Neural progenitor cell (in vitro differentiated cells): ENCODE measurements around the gene MAN2B2. TPM values are rescaled to one million over a fixed set of nuclear protein-coding genes. Genes with fewer than 3 reads are reported as not detected.

Experiments used
- DNase-seq: peaks from one replicate; pipeline ENCODE4 v3.0.0-alpha.2; 2016; ENCODE audit warnings: low spot score
- H2AFZ ChIP-seq: fragments of 200-600 bp; sonication (generic); replicated peaks from 2 replicates; pipeline ENCODE4 v1.6.1; 2016; ENCODE audit warnings: antibody characterized with exemption
- H3F3A ChIP-seq: fragments of 200-600 bp; sonication (generic); 2 replicates; pipeline ENCODE4 v1.6.1; 2016; ENCODE audit warnings: antibody characterized with exemption, low read depth
- H3K27ac ChIP-seq: fragments of 200-600 bp; sonication (generic); 2 replicates; pipeline ENCODE4 v1.5.1; 2016; ENCODE audit warnings: mild to moderate bottlenecking
- H3K27me3 ChIP-seq: fragments of 200-600 bp; sonication (generic); 2 replicates; pipeline ENCODE4 v1.6.1; 2016; ENCODE audit warnings: mild to moderate bottlenecking, moderate library complexity
- H3K36me3 ChIP-seq: fragments of 200-600 bp; sonication (generic); 2 replicates; pipeline ENCODE4 v1.5.1; 2016
- H3K4me1 ChIP-seq: fragments of 200-600 bp; sonication (generic); 2 replicates; pipeline ENCODE4 v1.6.1; 2016; ENCODE audit warnings: mixed run types
- H3K4me2 ChIP-seq: fragments of 200-600 bp; sonication (generic); 2 replicates; pipeline ENCODE4 v1.6.1; 2016
- H3K4me3 ChIP-seq: fragments of 200-600 bp; sonication (generic); 2 replicates; pipeline ENCODE4 v1.5.1; 2016
- H3K79me2 ChIP-seq: fragments of 200-600 bp; sonication (generic); 2 replicates; pipeline ENCODE4 v1.6.1; 2016; ENCODE audit warnings: low read depth
- H3K9ac ChIP-seq: fragments of 200-600 bp; sonication (generic); 2 replicates; pipeline ENCODE4 v1.6.1; 2016
- H3K9me3 ChIP-seq: fragments of 200-600 bp; sonication (generic); 2 replicates; pipeline ENCODE4 v1.5.1; 2016; ENCODE audit warnings: low read depth
- H4K20me1 ChIP-seq: fragments of 200-600 bp; sonication (generic); 2 replicates; pipeline ENCODE4 v1.6.1; 2016; ENCODE audit warnings: low read depth
- H3K27ac Mint-ChIP-seq: 3 replicates; pipeline ENCODE4 v1.8.0; 2021; ENCODE audit warnings: mixed read lengths
- H3K27me3 Mint-ChIP-seq: 2 replicates; pipeline ENCODE4 v1.8.0; 2022; ENCODE audit warnings: low read depth, mild to moderate bottlenecking, inconsistent platforms, moderate library complexity, mixed read lengths; ENCODE audit not compliant: insufficient read depth
- H3K36me3 Mint-ChIP-seq: 3 replicates; pipeline ENCODE4 v1.8.0; 2021; ENCODE audit warnings: mixed read lengths
- H3K4me1 Mint-ChIP-seq: 3 replicates; pipeline ENCODE4 v1.8.0; 2021; ENCODE audit warnings: mixed read lengths
- H3K4me3 Mint-ChIP-seq: 3 replicates; pipeline ENCODE4 v1.8.0; 2021; ENCODE audit warnings: mild to moderate bottlenecking, moderate library complexity, mixed read lengths
- H3K9me3 Mint-ChIP-seq: 3 replicates; pipeline ENCODE4 v1.8.0; 2020; ENCODE audit warnings: mixed read lengths
- CTCF ChIP-seq: fragments of 200-600 bp; sonication (generic); IDR thresholded peaks from 2 replicates; pipeline ENCODE4 v1.5.1; 2017; ENCODE audit warnings: antibody characterized with exemption, mild to moderate bottlenecking
- EZH2 ChIP-seq: fragments of 200-600 bp; sonication (generic); IDR thresholded peaks from 2 replicates; pipeline ENCODE4 v1.6.1; 2017; ENCODE audit warnings: antibody characterized with exemption, mild to moderate bottlenecking, moderate library complexity
- EZH2phosphoT487 ChIP-seq: fragments of 200-600 bp; sonication (generic); IDR thresholded peaks from 2 replicates; pipeline ENCODE4 v1.6.1; 2017; ENCODE audit warnings: antibody characterized with exemption
- total RNA-seq: library from RNA; depleted of rRNA; stranded (reverse); fragments of >200 nt; gene quantifications from 2 replicates; pipeline ENCODE4 v1.2.3, GENCODE V29; 2015; ENCODE audit warnings: low replicate concordance

Gene MAN2B2
- total RNA-seq, 1 donor from 2014 or later, result 2.7 TPM

- Histone ChIP-seq H4K20me1 (peaks cover 12% of the 10 kb centered on the region), H3K27me3 (peaks cover 68% of the 10 kb centered on the region), H3K27ac (no peak overlapping the region), H3K4me1 (no peaks in the 10 kb centered on the region), H3K4me2 (no peak overlapping the region), H3K36me3 (no peaks in the 10 kb centered on the region), H3K9me3 (no peaks in the 10 kb centered on the region), H3K4me3 (no peak overlapping the region), H2AFZ (no peak overlapping the region), H3K9ac (no peak overlapping the region), H3F3A (no peaks in the 10 kb centered on the region), H3K79me2 (no peaks in the 10 kb centered on the region)
- Mint-ChIP-seq H3K4me3 (no peak overlapping the region), H3K27ac (no peak overlapping the region), H3K27me3 (peaks cover 21% of the 10 kb centered on the region), H3K4me1 (no peaks in the 10 kb centered on the region), H3K9me3 (no peaks in the 10 kb centered on the region), H3K36me3 (no peaks in the 10 kb centered on the region)
- peak; percentile 62 for TF ChIP-seq CTCF
- TF ChIP-seq EZH2phosphoT487, result no peak
- DNase-seq, result peak; percentile 81
Measured at GRCh38 chr4:6548201-6548881, 26.6 kb upstream of the MAN2B2 start.

- H3K9me3 Mint-ChIP-seq, result no peaks in the 10 kb centered on the region
- no peak overlapping the region for H2AFZ ChIP-seq
- H3K27me3 Mint-ChIP-seq, result peaks cover 24% of the 10 kb centered on the region
- H3K4me3 ChIP-seq, result no peak overlapping the region
- no peaks in the 10 kb centered on the region for H3K79me2 ChIP-seq
- no peak for TF ChIP-seq EZH2phosphoT487
- no peak for TF ChIP-seq EZH2
- TF ChIP-seq CTCF, result no peak
- peaks cover 12% of the 10 kb centered on the region for H4K20me1 ChIP-seq
- no peak overlapping the region for H3K4me3 Mint-ChIP-seq
- no peak overlapping the region for H3K4me2 ChIP-seq
- H3K27me3 ChIP-seq, result peaks cover 73% of the 10 kb centered on the region
- H3K9ac ChIP-seq, result no peak overlapping the region
- H3K9me3 ChIP-seq, result no peaks in the 10 kb centered on the region
- H3K36me3 Mint-ChIP-seq, result no peaks in the 10 kb centered on the region
- H3K4me1 Mint-ChIP-seq, result no peaks in the 10 kb centered on the region
- no peak overlapping the region for H3K27ac ChIP-seq
- no peaks in the 10 kb centered on the region for H3F3A ChIP-seq
- no peaks in the 10 kb centered on the region for H3K36me3 ChIP-seq
- no peak overlapping the region for H3K27ac Mint-ChIP-seq
- no peaks in the 10 kb centered on the region for H3K4me1 ChIP-seq
- no peak for DNase-seq
Measured at GRCh38 chr4:6548882-6549230, 26.1 kb upstream of the MAN2B2 start.

- Histone ChIP-seq H3K4me1 (no peaks in the 10 kb centered on the region), H3K79me2 (no peaks in the 10 kb centered on the region), H3K9me3 (no peaks in the 10 kb centered on the region), H3K9ac (no peak overlapping the region), H3F3A (no peaks in the 10 kb centered on the region), H3K36me3 (no peaks in the 10 kb centered on the region), H3K4me3 (no peak overlapping the region), H4K20me1 (peaks cover 12% of the 10 kb centered on the region), H3K4me2 (no peak overlapping the region), H3K27me3 (peaks cover 79% of the 10 kb centered on the region), H2AFZ (no peak overlapping the region), H3K27ac (no peak overlapping the region)
- Mint-ChIP-seq H3K27ac (no peak overlapping the region), H3K36me3 (no peaks in the 10 kb centered on the region), H3K4me3 (no peak overlapping the region), H3K9me3 (no peaks in the 10 kb centered on the region), H3K4me1 (no peaks in the 10 kb centered on the region), H3K27me3 (peaks cover 26% of the 10 kb centered on the region)
- TF ChIP-seq EZH2phosphoT487 (no peak), CTCF (peak; percentile 25), EZH2 (no peak)
- DNase-seq, result no peak
Measured at GRCh38 chr4:6549445-6549844, 25.5 kb upstream of the MAN2B2 start.
